Tibial nerve (tissue), 3 donors: ENCODE data around the gene MED9.

Experiments used
- POLR2A ChIP-seq, 2 donors: fragments of 450-650 bp; IDR thresholded peaks; one replicate each; pipeline ENCODE4 v1.6.1; 2017; ENCODE audit warnings: antibody characterized with exemption in 2 of 2, mild to moderate bottlenecking in 2 of 2, moderate library complexity in 2 of 2
- TF ChIP-seq, protein P1 (sequence below), 5 experiments: fragments of 200-600 bp in 3 of 5; fragments of 450-650 bp in 2 of 5; sonication (generic) in 3 of 5; IDR thresholded peaks; one replicate each; pipeline ENCODE4 v1.5.1; 2016 to 2019; ENCODE audit warnings: antibody characterized with exemption in 5 of 5, mild to moderate bottlenecking in 3 of 5, moderate library complexity in 2 of 5

DNA sequence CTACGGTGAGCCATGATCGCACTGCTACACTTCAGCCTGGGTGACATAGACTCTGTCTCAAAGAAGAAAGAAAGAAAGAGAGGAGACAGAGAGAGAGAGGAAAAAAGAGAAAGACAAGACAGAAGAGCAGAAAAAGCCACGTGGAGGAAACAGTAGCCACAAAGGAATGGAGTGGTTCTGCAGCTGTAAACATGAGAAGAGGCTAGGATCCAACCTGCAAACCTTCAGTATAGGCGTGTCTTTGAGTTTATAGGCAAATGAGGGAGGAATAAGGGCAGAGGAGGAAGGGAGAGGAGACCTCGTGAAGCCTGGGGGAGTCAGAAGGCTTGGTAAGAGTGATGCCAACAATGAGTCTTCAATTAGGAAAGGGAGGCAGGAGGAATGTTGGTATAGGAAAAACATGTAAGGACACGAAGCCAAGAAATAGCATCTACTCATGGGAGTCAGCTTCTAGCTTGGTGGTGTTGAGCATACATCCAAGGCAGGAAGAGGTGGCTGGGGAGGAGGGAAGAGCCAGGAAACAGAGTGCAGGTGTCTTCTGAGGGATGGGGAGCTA is 3.9 kb downstream of the MED9 start:
- TF ChIP-seq, protein P1, sequence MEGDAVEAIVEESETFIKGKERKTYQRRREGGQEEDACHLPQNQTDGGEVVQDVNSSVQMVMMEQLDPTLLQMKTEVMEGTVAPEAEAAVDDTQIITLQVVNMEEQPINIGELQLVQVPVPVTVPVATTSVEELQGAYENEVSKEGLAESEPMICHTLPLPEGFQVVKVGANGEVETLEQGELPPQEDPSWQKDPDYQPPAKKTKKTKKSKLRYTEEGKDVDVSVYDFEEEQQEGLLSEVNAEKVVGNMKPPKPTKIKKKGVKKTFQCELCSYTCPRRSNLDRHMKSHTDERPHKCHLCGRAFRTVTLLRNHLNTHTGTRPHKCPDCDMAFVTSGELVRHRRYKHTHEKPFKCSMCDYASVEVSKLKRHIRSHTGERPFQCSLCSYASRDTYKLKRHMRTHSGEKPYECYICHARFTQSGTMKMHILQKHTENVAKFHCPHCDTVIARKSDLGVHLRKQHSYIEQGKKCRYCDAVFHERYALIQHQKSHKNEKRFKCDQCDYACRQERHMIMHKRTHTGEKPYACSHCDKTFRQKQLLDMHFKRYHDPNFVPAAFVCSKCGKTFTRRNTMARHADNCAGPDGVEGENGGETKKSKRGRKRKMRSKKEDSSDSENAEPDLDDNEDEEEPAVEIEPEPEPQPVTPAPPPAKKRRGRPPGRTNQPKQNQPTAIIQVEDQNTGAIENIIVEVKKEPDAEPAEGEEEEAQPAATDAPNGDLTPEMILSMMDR (IDR thresholded peaks at IDR 0.05), result no peak
- no peak for TF ChIP-seq POLR2A (IDR thresholded peaks at IDR 0.05)
